Activated CD8-positive, alpha-beta T cell treated with anti-CD3 and anti-CD28 coated beads for 36 hours (primary cell): ENCODE results near the gene SYT6. TPM values are rescaled to one million over a fixed set of nuclear protein-coding genes. Genes with fewer than 3 reads are reported as not detected.

Experiments used
- ATAC-seq: fragments of 200-7000 bp; cut with Tn5 transposase; one replicate; pipeline ENCODE4 v1.10.0; 2021; ENCODE audit warnings: mild to moderate bottlenecking, moderate library complexity
- CTCF ChIA-PET: fragments of 350-600 bp; sonication (Branson Sonifier 250); formaldehyde crosslinking; loops from one replicate; lab custom pipeline; 2021; ENCODE audit warnings: antibody characterized with exemption; lab: Charles Lee
- POLR2A ChIA-PET: fragments of 350-600 bp; sonication (Branson Sonifier 250); formaldehyde crosslinking; loops from one replicate; lab custom pipeline; 2021; ENCODE audit warnings: antibody characterized with exemption; lab: Charles Lee
- DNase-seq: peaks from one replicate; pipeline ENCODE4 v3.0.0-alpha.2; 2020
- H3K27ac Mint-ChIP-seq: one replicate; pipeline ENCODE4 v1.8.0; 2021; ENCODE audit warnings: mild to moderate bottlenecking, mixed read lengths
- H3K27me3 Mint-ChIP-seq: one replicate; pipeline ENCODE4 v1.8.0; 2021; ENCODE audit warnings: mixed read lengths
- H3K36me3 Mint-ChIP-seq: one replicate; pipeline ENCODE4 v1.8.0; 2021; ENCODE audit warnings: low read depth, mixed read lengths
- H3K4me1 Mint-ChIP-seq: one replicate; pipeline ENCODE4 v1.8.0; 2021; ENCODE audit warnings: low read depth, mixed read lengths
- H3K4me3 Mint-ChIP-seq: one replicate; pipeline ENCODE4 v1.8.0; 2021; ENCODE audit warnings: mild to moderate bottlenecking, moderate library complexity, mixed read lengths
- H3K9me3 Mint-ChIP-seq: one replicate; pipeline ENCODE4 v1.8.0; 2021; ENCODE audit warnings: mixed read lengths
- intact Hi-C: fragments of 100-400 bp; cut with micrococcal nuclease; formaldehyde crosslinking; loops from one replicate; pipeline ENCODE4 v1.10.0; 2022
- total RNA-seq, 2 experiments: library from RNA; stranded (reverse); gene quantifications; one replicate each; pipeline ENCODE4 v1.2.3, GENCODE V29; 2021
- TF ChIP-seq, protein P1 (sequence below): fragments of 200-600 bp; IDR thresholded peaks from one replicate; pipeline ENCODE4 v1.8.0; 2022; ENCODE audit warnings: antibody characterized with exemption, mild to moderate bottlenecking

Gene SYT6
- total RNA-seq, 2 experiments from 2014 or later = not detected

DNA sequence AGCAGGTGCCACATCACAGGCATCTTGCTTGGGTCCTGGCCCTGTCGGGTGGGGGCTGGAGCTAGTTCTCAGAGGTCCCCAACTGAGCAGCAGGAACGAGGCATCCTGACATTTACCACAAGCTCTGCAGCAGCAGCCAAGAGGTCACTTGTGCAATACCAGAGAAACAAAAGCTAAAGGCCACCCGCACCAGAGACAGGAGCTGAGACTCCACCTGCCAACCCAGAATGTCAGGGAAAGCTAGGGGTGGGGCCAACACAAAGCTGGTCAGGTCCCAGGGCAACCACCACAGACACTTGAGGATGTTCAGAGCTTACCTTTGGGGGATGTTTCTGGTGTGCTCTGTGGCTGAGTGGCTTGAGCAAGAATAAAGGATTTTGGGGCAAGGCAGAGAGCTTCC is 13.6 kb upstream of the SYT6 start:
- TF ChIP-seq, protein P1, sequence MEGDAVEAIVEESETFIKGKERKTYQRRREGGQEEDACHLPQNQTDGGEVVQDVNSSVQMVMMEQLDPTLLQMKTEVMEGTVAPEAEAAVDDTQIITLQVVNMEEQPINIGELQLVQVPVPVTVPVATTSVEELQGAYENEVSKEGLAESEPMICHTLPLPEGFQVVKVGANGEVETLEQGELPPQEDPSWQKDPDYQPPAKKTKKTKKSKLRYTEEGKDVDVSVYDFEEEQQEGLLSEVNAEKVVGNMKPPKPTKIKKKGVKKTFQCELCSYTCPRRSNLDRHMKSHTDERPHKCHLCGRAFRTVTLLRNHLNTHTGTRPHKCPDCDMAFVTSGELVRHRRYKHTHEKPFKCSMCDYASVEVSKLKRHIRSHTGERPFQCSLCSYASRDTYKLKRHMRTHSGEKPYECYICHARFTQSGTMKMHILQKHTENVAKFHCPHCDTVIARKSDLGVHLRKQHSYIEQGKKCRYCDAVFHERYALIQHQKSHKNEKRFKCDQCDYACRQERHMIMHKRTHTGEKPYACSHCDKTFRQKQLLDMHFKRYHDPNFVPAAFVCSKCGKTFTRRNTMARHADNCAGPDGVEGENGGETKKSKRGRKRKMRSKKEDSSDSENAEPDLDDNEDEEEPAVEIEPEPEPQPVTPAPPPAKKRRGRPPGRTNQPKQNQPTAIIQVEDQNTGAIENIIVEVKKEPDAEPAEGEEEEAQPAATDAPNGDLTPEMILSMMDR = no peak
- ChIA-PET CTCF (no interaction called here), POLR2A (no interaction called here)
- Mint-ChIP-seq H3K27ac (no peak overlapping the region), H3K36me3 (no peaks in the 10 kb centered on the region), H3K4me3 (no peak overlapping the region), H3K9me3 (no peaks in the 10 kb centered on the region), H3K27me3 (no peaks in the 10 kb centered on the region), H3K4me1 (peaks cover 4% of the 10 kb centered on the region)
- no peak for ATAC-seq
- intact Hi-C loops = no loop called here
- DNase-seq = no peak

DNA sequence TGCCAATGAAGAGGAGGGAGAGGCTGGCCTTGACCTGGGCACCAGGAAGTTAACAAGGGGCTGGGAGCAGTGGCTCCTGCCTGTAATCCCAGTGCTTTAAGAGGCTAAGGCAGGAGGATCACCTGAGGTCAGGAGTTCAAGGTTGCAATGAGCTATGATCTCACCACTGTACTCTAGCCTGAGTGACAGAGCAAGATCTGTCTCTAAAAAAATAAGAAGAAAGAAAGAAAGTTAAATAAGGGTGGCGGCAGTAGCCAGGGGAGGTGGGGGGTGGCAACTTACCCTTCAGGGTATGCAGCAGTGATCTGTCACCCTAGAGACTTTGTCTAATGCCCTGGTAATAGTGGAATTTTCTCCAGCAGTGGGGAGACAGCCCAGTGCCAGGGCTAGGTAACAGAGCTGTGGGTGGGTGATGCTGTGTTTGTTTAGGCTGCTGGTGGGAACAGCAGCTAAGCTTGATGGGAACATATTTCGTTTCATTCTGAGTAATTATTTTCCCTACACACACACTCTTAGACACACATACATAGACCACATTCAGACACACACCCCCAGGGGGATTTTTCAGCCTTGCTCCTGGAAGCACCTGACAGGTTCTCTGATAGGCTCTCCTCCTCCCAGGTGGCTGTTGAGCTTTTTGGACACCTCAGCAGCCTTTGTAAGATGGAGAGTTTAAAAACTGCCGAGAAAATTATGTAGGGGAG is 11.3 kb upstream of the SYT6 start:
- ATAC-seq (peak; percentile 86), DNase-seq (peak; percentile 57)
- H3K27me3 Mint-ChIP-seq = peaks cover 10% of the 10 kb centered on the region
- H3K36me3 Mint-ChIP-seq = no peaks in the 10 kb centered on the region
- peaks cover 4% of the 10 kb centered on the region for H3K4me1 Mint-ChIP-seq
- peak overlapping the region; percentile 23 for H3K27ac Mint-ChIP-seq
- H3K9me3 Mint-ChIP-seq = no peaks in the 10 kb centered on the region
- intact Hi-C loops = no loop called here
- no peak overlapping the region for H3K4me3 Mint-ChIP-seq
- ChIA-PET POLR2A (interaction anchor here (0.9 kb wide), 1 partner anchor 11 kb away, joined by 6 read pairs; the partner anchor contains the start of gene SYT6), CTCF (interaction anchor here (0.9 kb wide), 1 partner anchor 14 kb away, joined by 3 read pairs; no protein-coding TSS in a partner anchor)
- TF ChIP-seq, protein P1 = no peak

DNA sequence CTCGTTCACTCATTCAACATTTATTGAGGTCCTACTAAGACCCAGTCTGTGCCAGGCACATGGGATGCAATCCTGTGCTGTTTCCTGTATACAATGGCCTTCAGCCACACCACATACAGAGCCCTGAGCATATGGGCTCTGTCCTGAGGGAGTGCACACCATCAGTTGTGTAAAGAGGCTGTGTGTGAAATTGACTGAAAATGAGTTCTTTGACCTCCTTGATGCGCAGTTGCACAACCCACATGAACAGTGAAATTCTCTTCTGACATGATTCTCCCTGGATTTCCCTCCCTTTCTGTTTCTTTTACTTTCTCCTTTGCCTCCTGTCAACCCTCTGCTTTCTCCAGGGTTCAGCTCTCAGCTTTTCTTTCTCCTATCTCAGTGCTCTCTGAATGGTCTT is 6.3 kb upstream of the SYT6 start:
- no peak for DNase-seq
- Mint-ChIP-seq H3K4me1 (peaks cover under 1% of the 10 kb centered on the region), H3K36me3 (no peaks in the 10 kb centered on the region), H3K9me3 (no peaks in the 10 kb centered on the region), H3K4me3 (no peak overlapping the region), H3K27ac (no peak overlapping the region), H3K27me3 (peaks cover 39% of the 10 kb centered on the region)
- intact Hi-C loops = no loop called here
- TF ChIP-seq, protein P1 = no peak
- ChIA-PET POLR2A (no interaction called here), CTCF (no interaction called here)
- no peak for ATAC-seq

DNA sequence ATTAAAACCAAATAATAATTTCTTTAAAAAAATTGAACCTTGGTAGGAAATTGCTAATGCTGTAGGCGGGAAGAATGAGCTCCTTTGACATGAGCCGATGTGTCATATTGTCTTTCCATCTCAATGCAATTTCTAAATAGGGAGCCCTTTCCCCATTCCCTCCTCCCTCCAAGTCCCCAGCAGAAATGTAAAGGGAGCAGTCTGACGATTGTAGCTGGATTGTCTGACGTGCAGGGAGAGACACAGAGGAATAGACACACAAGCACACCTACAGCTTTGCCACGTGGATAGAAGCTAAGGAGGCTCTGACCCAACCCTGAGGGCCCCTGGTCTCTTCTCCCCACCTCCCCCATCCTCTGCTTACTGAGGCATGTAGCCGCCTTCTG is 3.6 kb upstream of the SYT6 start:
- Mint-ChIP-seq H3K9me3 (no peaks in the 10 kb centered on the region), H3K27ac (no peak overlapping the region), H3K36me3 (no peaks in the 10 kb centered on the region), H3K4me1 (peaks cover 11% of the 10 kb centered on the region), H3K27me3 (peaks cover 52% of the 10 kb centered on the region), H3K4me3 (no peak overlapping the region)
- CTCF ChIA-PET = interaction anchor here (1.0 kb wide), 1 partner anchor 126 kb away, joined by 3 read pairs; no protein-coding TSS in a partner anchor
- POLR2A ChIA-PET = no interaction called here
- ATAC-seq (no peak), DNase-seq (no peak)
- TF ChIP-seq, protein P1 = no peak
- intact Hi-C loops = no loop called here

DNA sequence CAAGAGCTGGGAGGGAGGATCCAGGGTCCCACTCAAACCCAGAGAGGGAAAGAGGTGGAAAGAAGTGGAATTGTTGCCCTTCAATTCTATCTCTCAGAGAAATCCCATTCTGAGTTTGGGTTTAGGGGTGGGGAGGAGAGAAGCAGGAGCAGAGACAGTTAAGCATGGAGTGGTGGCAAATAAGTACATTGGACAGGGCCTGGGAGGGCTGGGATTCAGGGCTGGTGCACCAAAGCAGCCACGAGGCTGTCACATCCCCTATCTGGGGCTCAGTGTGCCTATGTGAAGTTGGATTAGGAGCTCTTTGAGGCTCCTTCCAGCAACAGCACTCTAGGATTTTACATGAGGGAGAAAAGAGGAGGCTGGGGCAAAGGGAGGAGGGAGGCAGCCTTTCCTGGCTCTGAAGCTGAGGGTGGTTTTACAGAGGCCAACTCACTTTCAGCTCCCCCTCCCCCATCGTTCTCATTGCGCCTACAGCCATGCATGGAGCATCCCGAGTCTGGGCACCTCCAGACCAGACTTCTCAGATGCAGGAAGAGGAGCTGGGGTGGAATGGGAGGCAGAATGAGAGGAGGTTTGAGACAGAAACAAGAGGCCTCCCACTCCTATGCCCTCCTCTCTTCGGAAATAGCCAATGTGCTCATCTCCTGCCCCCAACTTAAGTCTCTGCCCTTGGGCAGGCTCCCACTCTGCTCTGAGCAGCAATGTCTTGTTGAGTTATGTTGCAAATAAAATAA is 3.0 kb upstream of the SYT6 start:
- Mint-ChIP-seq H3K27ac (no peak overlapping the region), H3K9me3 (no peaks in the 10 kb centered on the region), H3K36me3 (no peaks in the 10 kb centered on the region), H3K4me3 (no peak overlapping the region), H3K27me3 (peaks cover 56% of the 10 kb centered on the region), H3K4me1 (peaks cover 11% of the 10 kb centered on the region)
- DNase-seq = no peak
- CTCF ChIA-PET = interaction anchor here (1.0 kb wide), 1 partner anchor 126 kb away, joined by 3 read pairs; no protein-coding TSS in a partner anchor
- TF ChIP-seq, protein P1 = no peak
- intact Hi-C loops = no loop called here
- POLR2A ChIA-PET = no interaction called here
- ATAC-seq = no peak
